ENCODE data around the gene SAMD1. TPM values are rescaled to one million over a fixed set of nuclear protein-coding genes. Genes with fewer than 3 reads are reported as not detected.

Gene SAMD1
- total and polyA plus RNA-seq, 2 of the 8 experiments (the other 6 are each of a cell fraction or from before 2014, with no cell fraction given): 40.0 to 100 TPM

- TF ChIP-seq CHD7 (IDR thresholded peaks at IDR 0.05; ENCODE audit: insufficient replicate concordance, low read length) (no peak), NRF1 (IDR thresholded peaks at IDR 0.05; ENCODE audit: low read depth, low read length) (no peak), YY1 (IDR thresholded peaks at IDR 0.05; ENCODE audit: low read depth, low read length) (no peak), CBX5 (IDR thresholded peaks at IDR 0.05; ENCODE audit: low read depth, low read length) (no peak), POLR2A (IDR thresholded peaks at IDR 0.05; ENCODE audit: control extremely low read depth in 1 of 2, low read depth in 2 of 2, low read length in 2 of 2) (no peak), RFX5 (IDR thresholded peaks at IDR 0.05; ENCODE audit: borderline replicate concordance, low read depth, low read length) (no peak), CTCF (IDR thresholded peaks at IDR 0.05; ENCODE audit: control extremely low read depth in 1 of 3, insufficient read depth in 1 of 3, low read depth in 1 of 3, low read length in 3 of 3) (no peak)
Measured at GRCh38 chr19:14135355-14135754, 44.8 kb upstream of the SAMD1 start (continued).
